HG03025 (cell line): ENCODE results near the gene BRCA1.
A peak's percentile ranks its signal among the peaks of the same experiment; 100 is the strongest.
"Not testable (repeated sequence)": the region's sequence is repeated elsewhere in the genome, so short reads cannot be mapped to it uniquely, and the experiment has no call there.

Experiments used
- ATAC-seq: cut with Tn5 transposase; IDR thresholded peaks from one replicate; pipeline ENCODE4 v1.9.1; 2021; ENCODE audit warnings: mild to moderate bottlenecking, moderate library complexity; ENCODE audit not compliant: unreplicated experiment, low FRiP score

The BRCA1 gene

GRCh38 chr17:43125133-43125966, at the start of gene BRCA1:
Gene BRCA1, minus strand, starts transcription at chr17:43125364. Its CDS starts 1,268 bp downstream, at chr17:43124096.
- peak; percentile 78 for ATAC-seq

GRCh38 chr17:43171586-43172487, 46.7 kb upstream of the BRCA1 start:
- no peak for ATAC-seq

GRCh38 chr17:43170766-43171585, 45.8 kb upstream of the BRCA1 start, which contains the start of gene NBR1:
Gene NBR1, plus strand, starts transcription at chr17:43171214. Its CDS starts 4,586 bp downstream, at chr17:43175800.
- ATAC-seq = peak; percentile 75

GRCh38 chr17:43170140-43170765, 45.1 kb upstream of the BRCA1 start:
- ATAC-seq = peak; percentile 40

GRCh38 chr17:43169561-43170139, 44.5 kb upstream of the BRCA1 start:
- peak; percentile 22 for ATAC-seq

- ATAC-seq = not testable (repeated sequence)
Observed at GRCh38 chr17:43165971-43166370, 40.8 kb upstream of the BRCA1 start.

- ATAC-seq = not testable (repeated sequence)
Observed at GRCh38 chr17:43159957-43160356, 34.8 kb upstream of the BRCA1 start.

- not testable (repeated sequence) for ATAC-seq
Observed at GRCh38 chr17:43159232-43159631, 34.1 kb upstream of the BRCA1 start.

- ATAC-seq = no peak
Observed at GRCh38 chr17:43155666-43156065, 30.5 kb upstream of the BRCA1 start.

GRCh38 chr17:43153197-43153835, 28.2 kb upstream of the BRCA1 start:
- not testable (repeated sequence) for ATAC-seq

GRCh38 chr17:43151880-43152456, 26.8 kb upstream of the BRCA1 start:
- ATAC-seq = no peak

GRCh38 chr17:43146649-43147048, 21.5 kb upstream of the BRCA1 start:
- no peak for ATAC-seq

- no peak for ATAC-seq
Observed at GRCh38 chr17:43143201-43143600, 18.0 kb upstream of the BRCA1 start.

GRCh38 chr17:43142153-43142552, 17.0 kb upstream of the BRCA1 start:
- no peak for ATAC-seq

GRCh38 chr17:43140396-43141332, 15.5 kb upstream of the BRCA1 start:
- ATAC-seq = no peak

GRCh38 chr17:43138531-43138930, 13.4 kb upstream of the BRCA1 start:
- ATAC-seq = not testable (repeated sequence)

GRCh38 chr17:43136574-43136973, 11.4 kb upstream of the BRCA1 start:
- ATAC-seq = not testable (repeated sequence)

GRCh38 chr17:43135454-43135819, 10.3 kb upstream of the BRCA1 start:
- no peak for ATAC-seq
